Nephron (organoid): ENCODE measurements around the gene DHRS7C.

Source experiments
- H3K27ac Mint-ChIP-seq, 3 experiments: 2 replicates each; pipeline ENCODE4 v1.8.0; 2020; ENCODE audit warnings: mixed read lengths in 3 of 3, mild to moderate bottlenecking in 2 of 3, moderate library complexity in 1 of 3
- H3K27me3 Mint-ChIP-seq: 2 replicates; pipeline ENCODE4 v1.8.0; 2021; ENCODE audit warnings: low read depth, mild to moderate bottlenecking, moderate library complexity, mixed read lengths
- H3K36me3 Mint-ChIP-seq: 2 replicates; pipeline ENCODE4 v1.8.0; 2020; ENCODE audit warnings: low read depth, mixed read lengths
- H3K4me1 Mint-ChIP-seq: 2 replicates; pipeline ENCODE4 v1.8.0; 2020; ENCODE audit warnings: mixed read lengths
- H3K4me3 Mint-ChIP-seq, 3 experiments: 2 replicates each; pipeline ENCODE4 v1.8.0; 2020; ENCODE audit warnings: mild to moderate bottlenecking in 3 of 3, mixed read lengths in 3 of 3, moderate library complexity in 2 of 3
- H3K9me3 Mint-ChIP-seq: 2 replicates; pipeline ENCODE4 v1.8.0; 2020; ENCODE audit warnings: mixed read lengths
- CTCF ChIP-seq, 3 experiments: fragments of 200-600 bp; sonication (generic); IDR thresholded peaks; one replicate each; pipeline ENCODE4 v1.5.0; 2021; ENCODE audit warnings: antibody characterized with exemption in 3 of 3; ENCODE audit not compliant: unreplicated experiment in 3 of 3

DHRS7C gene

DNA sequence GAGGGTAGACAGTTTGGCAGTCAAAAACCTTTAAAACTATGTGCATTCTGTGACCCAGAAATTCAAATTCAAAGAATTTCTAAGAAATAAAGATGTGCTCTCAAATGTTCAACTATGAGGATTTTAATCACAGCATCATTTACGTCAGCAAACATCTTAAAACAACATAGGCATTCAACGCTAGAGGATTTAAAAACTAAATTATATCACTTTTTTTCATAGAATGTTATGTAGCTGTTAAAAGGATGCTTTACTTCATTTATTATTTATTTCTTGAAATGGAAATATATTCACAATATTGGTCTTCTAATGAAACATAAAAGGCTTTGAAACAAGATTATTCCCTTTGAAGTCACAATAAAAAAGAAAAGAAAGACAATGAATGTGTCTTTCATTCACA is 38.0 kb upstream of the DHRS7C start:
- no peaks in the 10 kb centered on the region for H3K9me3 Mint-ChIP-seq
- no peak overlapping the region for H3K4me3 Mint-ChIP-seq
- no peak for TF ChIP-seq CTCF (IDR thresholded peaks at IDR 0.05; ENCODE audit: unreplicated experiment in 3 of 3)
- H3K27me3 Mint-ChIP-seq: peaks cover 13% of the 10 kb centered on the region
- H3K27ac Mint-ChIP-seq: peak overlapping the region in 1 of 3 experiments; percentile 46
- H3K4me1 Mint-ChIP-seq: peaks cover 6% of the 10 kb centered on the region
- no peaks in the 10 kb centered on the region for H3K36me3 Mint-ChIP-seq

DNA sequence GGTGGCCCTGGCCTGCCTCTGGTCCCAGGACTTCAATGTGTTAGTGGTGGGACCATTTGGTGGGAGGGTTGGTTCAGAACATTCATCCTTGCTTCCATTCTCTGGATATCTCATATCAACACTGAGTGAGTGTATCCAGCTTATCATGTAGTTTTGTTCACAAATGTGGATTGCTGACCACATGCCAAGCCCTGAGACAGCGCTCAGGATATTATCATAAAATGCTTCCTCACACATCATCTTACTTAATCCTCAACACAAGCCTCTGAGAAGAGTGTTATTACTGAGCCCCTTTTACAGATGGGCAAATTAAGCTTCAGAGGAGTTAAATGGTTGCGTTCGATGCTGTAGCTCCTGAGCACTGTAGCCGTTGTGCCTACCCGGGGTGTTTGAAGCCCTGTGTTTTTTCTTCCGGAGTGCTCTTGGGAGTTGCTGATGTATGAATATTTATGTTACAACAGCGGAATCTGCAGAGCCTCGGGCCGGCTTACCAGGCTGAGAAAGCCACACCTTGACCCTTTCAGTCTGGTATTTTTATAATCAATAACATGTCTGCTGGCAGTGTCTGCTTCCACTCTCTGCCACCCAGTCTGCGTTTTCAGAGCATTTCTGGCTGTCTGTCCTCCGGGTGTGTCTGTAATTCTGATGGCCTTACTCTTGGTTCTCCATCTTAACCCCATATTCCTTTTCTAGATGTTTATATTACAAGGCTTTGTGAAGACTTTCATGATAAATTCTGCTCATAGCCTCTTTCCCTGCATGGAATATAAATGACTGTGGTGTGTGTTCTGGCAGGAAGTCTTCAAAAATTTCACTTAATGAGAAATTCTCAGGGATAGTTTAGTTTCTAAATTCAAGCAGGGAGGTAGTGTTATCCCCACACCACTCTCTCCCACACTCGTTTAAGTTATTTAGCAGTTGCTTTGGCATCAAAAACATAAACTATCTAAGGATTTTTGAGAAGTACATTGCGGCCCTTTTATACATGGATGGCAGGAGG is 37.2 kb upstream of the DHRS7C start:
- H3K9me3 Mint-ChIP-seq: no peaks in the 10 kb centered on the region
- peaks cover 17% of the 10 kb centered on the region for H3K27me3 Mint-ChIP-seq
- no peak overlapping the region for H3K4me3 Mint-ChIP-seq
- no peak for TF ChIP-seq CTCF (IDR thresholded peaks at IDR 0.05; ENCODE audit: unreplicated experiment in 3 of 3)
- H3K4me1 Mint-ChIP-seq: peaks cover 6% of the 10 kb centered on the region
- H3K36me3 Mint-ChIP-seq: no peaks in the 10 kb centered on the region
- H3K27ac Mint-ChIP-seq: peak overlapping the region; percentile 46 to 77 (median 59)

DNA sequence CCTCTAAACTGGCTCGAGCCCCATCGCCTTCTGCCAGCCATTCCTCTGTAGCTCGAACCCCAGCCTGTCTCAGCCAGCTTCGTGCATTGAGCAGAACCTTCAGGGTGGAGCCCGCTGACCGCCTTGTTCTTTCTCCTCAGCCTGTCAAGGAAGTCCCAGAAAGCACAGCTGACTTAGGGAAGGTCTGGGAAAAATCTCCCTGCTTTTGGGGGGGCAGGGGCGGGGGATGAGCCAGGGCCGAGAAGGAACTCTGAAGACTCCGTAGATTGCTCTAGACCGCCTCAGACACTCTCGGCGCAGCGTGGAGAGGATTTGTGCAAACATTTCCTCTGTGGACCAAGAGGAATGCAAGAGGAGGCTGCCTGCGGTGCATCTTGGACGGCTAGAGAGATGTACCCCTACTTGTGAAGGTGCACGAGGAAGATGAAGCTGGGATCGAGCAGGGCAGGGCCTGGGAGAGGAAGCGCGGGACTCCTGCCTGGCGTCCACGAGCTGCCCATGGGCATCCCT is 34.3 kb upstream of the DHRS7C start, which contains the start of gene GLP2R:
Gene GLP2R, plus strand, starts transcription at position 284 of the 510 bp plus-strand sequence. Its CDS starts 140 bp downstream, at position 424.
- H3K36me3 Mint-ChIP-seq: no peaks in the 10 kb centered on the region
- peaks cover 6% of the 10 kb centered on the region for H3K4me1 Mint-ChIP-seq
- H3K9me3 Mint-ChIP-seq: peaks cover 4% of the 10 kb centered on the region
- no peak for TF ChIP-seq CTCF (IDR thresholded peaks at IDR 0.05; ENCODE audit: unreplicated experiment in 3 of 3)
- H3K27me3 Mint-ChIP-seq: peaks cover 9% of the 10 kb centered on the region
- no peak within 1 kb of the TSS for H3K4me3 Mint-ChIP-seq
- H3K27ac Mint-ChIP-seq: no peak within 1 kb of the TSS

GRCh38 chr17:9824797-9825338 is 33.5 kb upstream of the DHRS7C start:
- Mint-ChIP-seq H3K36me3 (no peaks in the 10 kb centered on the region), H3K27ac (no peak overlapping the region), H3K4me3 (no peak overlapping the region), H3K27me3 (peaks cover 9% of the 10 kb centered on the region), H3K4me1 (peaks cover 6% of the 10 kb centered on the region), H3K9me3 (peaks cover 4% of the 10 kb centered on the region)
- TF ChIP-seq CTCF (IDR thresholded peaks at IDR 0.05; ENCODE audit: unreplicated experiment in 3 of 3): no peak

DNA sequence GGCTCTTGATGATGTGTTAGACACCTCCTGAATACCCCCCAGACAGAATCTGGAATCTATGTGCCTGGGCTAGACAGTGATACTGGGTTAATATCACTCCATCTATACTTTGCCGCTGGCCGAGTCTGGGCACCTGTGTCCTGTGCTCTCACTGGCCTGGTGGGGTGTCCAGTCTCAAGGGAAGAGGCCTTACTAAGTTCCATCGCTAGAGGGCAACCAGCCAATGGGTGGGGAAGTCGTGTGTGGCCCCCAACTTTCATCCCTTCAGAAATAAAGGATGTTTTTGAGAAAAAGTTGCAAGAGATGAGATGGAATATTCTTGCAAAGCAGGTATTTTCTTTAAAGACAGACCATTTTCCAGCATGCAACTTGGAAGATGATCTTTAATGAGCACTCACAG is 32.7 kb upstream of the DHRS7C start:
- Mint-ChIP-seq H3K27me3 (peaks cover 9% of the 10 kb centered on the region), H3K36me3 (no peaks in the 10 kb centered on the region), H3K27ac (no peak overlapping the region), H3K4me1 (peaks cover 6% of the 10 kb centered on the region), H3K4me3 (no peak overlapping the region), H3K9me3 (peaks cover 4% of the 10 kb centered on the region)
- no peak for TF ChIP-seq CTCF (IDR thresholded peaks at IDR 0.05; ENCODE audit: unreplicated experiment in 3 of 3)
